SK-N-SH (cell line): Measurements from ENCODE around the gene ELMO1. TPM values are rescaled to one million over a fixed set of nuclear protein-coding genes. Genes with fewer than 3 reads are reported as not detected.

Experiments
- CTCF ChIA-PET: fragments of 300-600, 350-600 bp; formaldehyde crosslinking; extraction: SDS; loops from one replicate; lab custom pipeline; 2021; lab: Yijun Ruan, JAX
- POLR2A ChIA-PET: fragments of 350-600 bp; sonication (Branson Sonifier 250); formaldehyde crosslinking; extraction: SDS; loops from one replicate; lab custom pipeline; 2020; ENCODE audit warnings: antibody characterized with exemption, inconsistent platforms; lab: Yijun Ruan, JAX
- DNase-seq: peaks from one replicate; pipeline ENCODE4 v3.0.0; 2012
- H2AFZ ChIP-seq: fragments of 200-600 bp; sonication (generic); 2 replicates; pipeline ENCODE4 v1.8.1; 2016; ENCODE audit warnings: antibody characterized with exemption, mild to moderate bottlenecking, low read depth
- H3F3A ChIP-seq: fragments of 200-600 bp; sonication (generic); replicated peaks from 2 replicates; pipeline ENCODE3; 2016; ENCODE audit warnings: antibody characterized with exemption, mild to moderate bottlenecking; ENCODE audit not compliant: insufficient read depth
- H3K27ac ChIP-seq, 2 experiments: fragments of 200-500 bp in 1 of 2; fragments of 200-600 bp in 1 of 2; sonication (Bioruptor generic) in 1 of 2; sonication (generic), shearing (Covaris generic) in 1 of 2; 2 replicates each; pipeline versions ENCODE4 v1.5.1 to v1.6.1; 2014 to 2016; ENCODE audit warnings: low read depth in 2 of 2, inconsistent platforms in 1 of 2, low read length in 1 of 2, mild to moderate bottlenecking in 1 of 2, mixed read lengths in 1 of 2
- H3K27me3 ChIP-seq: fragments of 200-600 bp; sonication (generic), shearing (Covaris generic); 2 replicates; pipeline ENCODE4 v1.6.1; 2016; ENCODE audit warnings: mixed run types; ENCODE audit not compliant: insufficient read depth
- H3K36me3 ChIP-seq, 2 experiments: fragments of 200-500 bp in 1 of 2; fragments of 200-600 bp in 1 of 2; sonication (Bioruptor generic) in 1 of 2; sonication (generic) in 1 of 2; replicated peaks in 1 of 2; 2 replicates each; pipeline versions ENCODE3 to v1.5.1; 2014 to 2016; ENCODE audit warnings: low read length in 1 of 2, mild to moderate bottlenecking in 1 of 2; ENCODE audit not compliant: insufficient read depth in 2 of 2, control insufficient read depth in 1 of 2
- H3K4me1 ChIP-seq, 2 experiments: fragments of 200-500 bp in 1 of 2; fragments of 200-600 bp in 1 of 2; sonication (Bioruptor generic) in 1 of 2; sonication (generic), shearing (Covaris generic) in 1 of 2; 2 replicates each; pipeline versions ENCODE4 v1.5.1 to v1.6.1; 2014 to 2016; ENCODE audit warnings: low read depth in 1 of 2, low read length in 1 of 2, mixed run types in 1 of 2; ENCODE audit not compliant: insufficient read depth in 2 of 2, control insufficient read depth in 1 of 2
- H3K4me2 ChIP-seq: fragments of 200-600 bp; sonication (generic), shearing (Covaris generic); 2 replicates; pipeline ENCODE4 v1.6.1; 2017; ENCODE audit warnings: mixed run types
- H3K4me3 ChIP-seq, 2 experiments: fragments of 200-500 bp in 1 of 2; fragments of 200-600 bp in 1 of 2; sonication (Bioruptor generic) in 1 of 2; sonication (generic), shearing (Covaris generic) in 1 of 2; 2 replicates each; pipeline versions ENCODE4 v1.5.1 to v1.8.1; 2014 to 2016; ENCODE audit warnings: low read depth in 2 of 2, inconsistent platforms in 1 of 2, low read length in 1 of 2, mild to moderate bottlenecking in 1 of 2, mixed read lengths in 1 of 2, moderate library complexity in 1 of 2
- H3K79me2 ChIP-seq: fragments of 200-600 bp; sonication (generic); 2 replicates; pipeline ENCODE4 v1.8.1; 2017; ENCODE audit warnings: mild to moderate bottlenecking; ENCODE audit not compliant: insufficient read depth
- H3K9ac ChIP-seq: fragments of 200-600 bp; sonication (generic); 2 replicates; pipeline ENCODE4 v1.6.1; 2017; ENCODE audit warnings: mixed run types
- H3K9me2 ChIP-seq: fragments of 200-600 bp; sonication (generic); 2 replicates; pipeline ENCODE4 v1.6.1; 2017; ENCODE audit warnings: mixed run types
- H3K9me3 ChIP-seq: fragments of 200-600 bp; sonication (generic); 2 replicates; pipeline ENCODE4 v1.6.1; 2017; ENCODE audit warnings: mixed run types, mild to moderate bottlenecking, moderate library complexity
- H4K20me1 ChIP-seq: fragments of 200-600 bp; sonication (generic); 2 replicates; pipeline ENCODE4 v1.6.1; 2017; ENCODE audit warnings: mild to moderate bottlenecking, mixed run types; ENCODE audit not compliant: insufficient read depth
- CHD2 ChIP-seq: fragments of 150-350 bp; IDR thresholded peaks from 2 replicates; pipeline ENCODE4 v1.6.1; 2018; ENCODE audit warnings: low read length; ENCODE audit not compliant: partially characterized antibody
- ELF1 ChIP-seq: IDR thresholded peaks from 2 replicates; pipeline ENCODE4 v1.4.0; 2012
- FOXJ3 ChIP-seq: sonication (generic); formaldehyde crosslinking; IDR thresholded peaks from 2 replicates; pipeline ENCODE4 v1.5.1; 2020; ENCODE audit warnings: mild to moderate bottlenecking, missing genetic modification reagents
- FOXM1 ChIP-seq: IDR thresholded peaks from 2 replicates; pipeline ENCODE4 v1.4.0; 2012; ENCODE audit warnings: low read depth, mild to moderate bottlenecking
- GABPA ChIP-seq: IDR thresholded peaks from 2 replicates; pipeline ENCODE4 v1.4.0; 2012; ENCODE audit warnings: low read depth, mild to moderate bottlenecking
- GATA2 ChIP-seq: sonication (generic); formaldehyde crosslinking; IDR thresholded peaks from 2 replicates; pipeline ENCODE4 v1.5.0; 2020; ENCODE audit warnings: mild to moderate bottlenecking, missing genetic modification reagents
- JUND ChIP-seq: IDR thresholded peaks from 2 replicates; pipeline ENCODE4 v1.4.0; 2012
- MXI1 ChIP-seq: IDR thresholded peaks from 2 replicates; pipeline ENCODE4 v1.6.1; 2012; ENCODE audit warnings: mild to moderate bottlenecking, low read depth, low read length, improper control_type of control experiment
- NFIC ChIP-seq: IDR thresholded peaks from 2 replicates; pipeline ENCODE4 v1.4.0; 2012; ENCODE audit warnings: borderline replicate concordance
- NRF1 ChIP-seq: IDR thresholded peaks from 2 replicates; pipeline ENCODE4 v1.6.1; 2012; ENCODE audit warnings: low read depth, mild to moderate bottlenecking, low read length
- POLR2AphosphoS5 ChIP-seq: IDR thresholded peaks from 2 replicates; pipeline ENCODE4 v1.6.1; 2012; ENCODE audit warnings: low read depth, low read length
- RAD21 ChIP-seq: IDR thresholded peaks from 2 replicates; pipeline ENCODE4 v1.6.1; 2012; ENCODE audit warnings: mild to moderate bottlenecking, low read length
- TAF1 ChIP-seq: IDR thresholded peaks from 2 replicates; pipeline ENCODE4 v1.6.1; 2012; ENCODE audit warnings: low read depth, mild to moderate bottlenecking, low read length, moderate library complexity, borderline replicate concordance
- TCF12 ChIP-seq: IDR thresholded peaks from 2 replicates; pipeline ENCODE4 v1.4.0; 2012
- TEAD4 ChIP-seq: IDR thresholded peaks from 2 replicates; pipeline ENCODE4 v1.4.0; 2012; ENCODE audit warnings: mild to moderate bottlenecking, borderline replicate concordance; ENCODE audit not compliant: insufficient read depth
- WGBS: methylation state at CpG from one replicate; pipeline ENCODE4 v1.1.6; 2017; ENCODE audit warnings: low lambda C conversion rate; 5-methylcytosine and 5-hydroxymethylcytosine counted together
- polyA plus RNA-seq, 3 experiments: library from polyadenylated mRNA; depleted of rRNA; stranded (reverse); fragments of >200 nt; gene quantifications; 2 replicates each; pipeline ENCODE4 v1.2.3, GENCODE V29; 2012
- TF ChIP-seq, protein P1 (sequence below): IDR thresholded peaks from 2 replicates; pipeline ENCODE4 v1.4.0; 2012; ENCODE audit warnings: low read depth
- TF ChIP-seq, protein P2 (sequence below): IDR thresholded peaks from 2 replicates; pipeline ENCODE4; 2012
- TF ChIP-seq, protein P3 (sequence below): IDR thresholded peaks from 2 replicates; pipeline ENCODE4 v1.4.0; 2012; ENCODE audit warnings: low read depth, borderline replicate concordance
- TF ChIP-seq, protein P4 (sequence below): fragments of 150-350 bp; IDR thresholded peaks from 2 replicates; pipeline ENCODE4 v1.6.1; 2017; ENCODE audit warnings: antibody characterized with exemption, low read length, low read depth, borderline replicate concordance
- TF ChIP-seq, protein P5 (sequence below): fragments of 200-600 bp; sonication (generic); IDR thresholded peaks from 2 replicates; pipeline ENCODE4 v1.6.1; 2017; ENCODE audit warnings: antibody characterized with exemption, mild to moderate bottlenecking, moderate library complexity

Gene ELMO1
- polyA plus RNA-seq, 1 of the 3 experiments (the other 2 are of a cell fraction), result 0.64 TPM

DNA sequence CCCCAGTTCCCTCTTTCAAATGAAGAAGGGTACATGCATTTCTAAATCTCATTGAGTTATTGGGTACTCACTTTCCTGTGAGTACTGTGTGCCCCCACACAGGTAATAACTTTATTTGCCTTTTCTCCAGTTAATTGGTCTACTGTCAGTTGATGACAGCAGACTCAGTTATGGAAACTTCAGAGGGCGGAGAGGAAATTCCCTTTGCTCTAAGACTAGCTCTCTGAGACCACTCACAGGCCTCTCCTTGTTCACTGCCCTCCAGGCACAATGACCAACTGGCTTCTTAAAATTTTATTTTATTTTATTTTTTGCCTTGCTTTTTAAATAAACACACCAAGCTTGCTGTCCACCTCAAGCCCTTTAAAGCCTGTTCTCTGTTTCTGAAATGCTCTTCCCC lies 488.6 kb downstream of the ELMO1 start:
- Histone ChIP-seq H3K9ac (no peak overlapping the region), H3K4me2 (no peak overlapping the region), H3K79me2 (no peaks in the 10 kb centered on the region), H3K4me3 (no peak overlapping the region), H3K9me3 (no peaks in the 10 kb centered on the region), H3K4me1 (peaks cover 0 to 11% of the 10 kb centered on the region in 2 experiments; a peak in 2 of 4 replicates), H3F3A (no peaks in the 10 kb centered on the region), H3K9me2 (no peaks in the 10 kb centered on the region), H2AFZ (no peak overlapping the region), H3K27me3 (no peaks in the 10 kb centered on the region), H3K27ac (no peak overlapping the region), H3K36me3 (no peaks in the 10 kb centered on the region), H4K20me1 (no peaks in the 10 kb centered on the region)
- ChIA-PET CTCF (interaction anchor here (1.6 to 7.1 kb wide), 4 partner anchors 9 to 472 kb away, joined by 4 to 38 read pairs (median 6); no protein-coding TSS in a partner anchor), POLR2A (no interaction called here)
- no peak for DNase-seq
- TF ChIP-seq GABPA (no peak), RAD21 (no peak), ELF1 (no peak), TCF12 (no peak), TAF1 (no peak), FOXJ3 (CRISPR knock-in tag) (no peak), JUND (no peak), TEAD4 (no peak), MXI1 (no peak), GATA2 (no peak), POLR2AphosphoS5 (no peak), NRF1 (no peak), NFIC (no peak), CHD2 (no peak)
- TF ChIP-seq, protein P1, sequence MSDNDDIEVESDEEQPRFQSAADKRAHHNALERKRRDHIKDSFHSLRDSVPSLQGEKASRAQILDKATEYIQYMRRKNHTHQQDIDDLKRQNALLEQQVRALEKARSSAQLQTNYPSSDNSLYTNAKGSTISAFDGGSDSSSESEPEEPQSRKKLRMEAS, result no peak
- TF ChIP-seq, protein P2, sequence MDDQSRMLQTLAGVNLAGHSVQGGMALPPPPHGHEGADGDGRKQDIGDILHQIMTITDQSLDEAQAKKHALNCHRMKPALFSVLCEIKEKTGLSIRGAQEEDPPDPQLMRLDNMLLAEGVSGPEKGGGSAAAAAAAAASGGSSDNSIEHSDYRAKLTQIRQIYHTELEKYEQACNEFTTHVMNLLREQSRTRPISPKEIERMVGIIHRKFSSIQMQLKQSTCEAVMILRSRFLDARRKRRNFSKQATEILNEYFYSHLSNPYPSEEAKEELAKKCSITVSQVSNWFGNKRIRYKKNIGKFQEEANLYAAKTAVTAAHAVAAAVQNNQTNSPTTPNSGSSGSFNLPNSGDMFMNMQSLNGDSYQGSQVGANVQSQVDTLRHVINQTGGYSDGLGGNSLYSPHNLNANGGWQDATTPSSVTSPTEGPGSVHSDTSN, result no peak
- TF ChIP-seq, protein P3, sequence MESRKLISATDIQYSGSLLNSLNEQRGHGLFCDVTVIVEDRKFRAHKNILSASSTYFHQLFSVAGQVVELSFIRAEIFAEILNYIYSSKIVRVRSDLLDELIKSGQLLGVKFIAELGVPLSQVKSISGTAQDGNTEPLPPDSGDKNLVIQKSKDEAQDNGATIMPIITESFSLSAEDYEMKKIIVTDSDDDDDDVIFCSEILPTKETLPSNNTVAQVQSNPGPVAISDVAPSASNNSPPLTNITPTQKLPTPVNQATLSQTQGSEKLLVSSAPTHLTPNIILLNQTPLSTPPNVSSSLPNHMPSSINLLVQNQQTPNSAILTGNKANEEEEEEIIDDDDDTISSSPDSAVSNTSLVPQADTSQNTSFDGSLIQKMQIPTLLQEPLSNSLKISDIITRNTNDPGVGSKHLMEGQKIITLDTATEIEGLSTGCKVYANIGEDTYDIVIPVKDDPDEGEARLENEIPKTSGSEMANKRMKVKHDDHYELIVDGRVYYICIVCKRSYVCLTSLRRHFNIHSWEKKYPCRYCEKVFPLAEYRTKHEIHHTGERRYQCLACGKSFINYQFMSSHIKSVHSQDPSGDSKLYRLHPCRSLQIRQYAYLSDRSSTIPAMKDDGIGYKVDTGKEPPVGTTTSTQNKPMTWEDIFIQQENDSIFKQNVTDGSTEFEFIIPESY, result no peak
- 24% methylated on average over 1 of the region's 1 CpG for WGBS

DNA sequence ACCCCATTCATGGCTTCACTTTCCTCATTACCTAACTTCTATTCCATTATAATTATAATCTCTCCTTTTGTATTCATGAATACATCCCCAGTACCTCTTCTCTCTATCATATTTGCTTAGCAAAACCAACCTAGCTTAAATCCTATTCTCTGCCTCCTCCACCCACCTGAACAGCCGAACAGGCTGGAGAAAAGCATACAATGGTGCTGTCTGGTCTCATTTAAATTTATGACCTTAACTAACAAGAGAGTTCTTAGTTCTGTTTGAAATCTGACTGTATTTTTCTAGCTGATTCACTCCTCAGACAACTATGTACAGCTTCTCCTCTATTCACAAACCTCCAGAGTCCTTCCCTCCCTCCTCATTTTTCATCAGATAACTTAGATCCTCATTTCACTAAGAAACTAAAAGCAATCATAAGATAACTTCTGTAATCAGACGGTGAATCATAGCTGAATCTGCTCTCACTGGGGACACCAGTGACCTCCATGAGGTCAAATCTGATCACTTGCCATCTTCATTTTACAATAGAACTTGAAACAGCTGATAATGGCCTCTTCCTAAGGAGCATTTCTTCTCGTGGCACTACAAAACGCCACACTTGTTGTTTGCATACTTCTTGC lies 490.4 kb downstream of the ELMO1 start:
- no peak for TF ChIP-seq TCF12
- TF ChIP-seq, protein P4, sequence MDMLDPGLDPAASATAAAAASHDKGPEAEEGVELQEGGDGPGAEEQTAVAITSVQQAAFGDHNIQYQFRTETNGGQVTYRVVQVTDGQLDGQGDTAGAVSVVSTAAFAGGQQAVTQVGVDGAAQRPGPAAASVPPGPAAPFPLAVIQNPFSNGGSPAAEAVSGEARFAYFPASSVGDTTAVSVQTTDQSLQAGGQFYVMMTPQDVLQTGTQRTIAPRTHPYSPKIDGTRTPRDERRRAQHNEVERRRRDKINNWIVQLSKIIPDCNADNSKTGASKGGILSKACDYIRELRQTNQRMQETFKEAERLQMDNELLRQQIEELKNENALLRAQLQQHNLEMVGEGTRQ, result no peak
- no peak for TF ChIP-seq TAF1
- TF ChIP-seq FOXJ3 (CRISPR knock-in tag), result no peak
- no peak for TF ChIP-seq FOXM1
- TF ChIP-seq, protein P5, sequence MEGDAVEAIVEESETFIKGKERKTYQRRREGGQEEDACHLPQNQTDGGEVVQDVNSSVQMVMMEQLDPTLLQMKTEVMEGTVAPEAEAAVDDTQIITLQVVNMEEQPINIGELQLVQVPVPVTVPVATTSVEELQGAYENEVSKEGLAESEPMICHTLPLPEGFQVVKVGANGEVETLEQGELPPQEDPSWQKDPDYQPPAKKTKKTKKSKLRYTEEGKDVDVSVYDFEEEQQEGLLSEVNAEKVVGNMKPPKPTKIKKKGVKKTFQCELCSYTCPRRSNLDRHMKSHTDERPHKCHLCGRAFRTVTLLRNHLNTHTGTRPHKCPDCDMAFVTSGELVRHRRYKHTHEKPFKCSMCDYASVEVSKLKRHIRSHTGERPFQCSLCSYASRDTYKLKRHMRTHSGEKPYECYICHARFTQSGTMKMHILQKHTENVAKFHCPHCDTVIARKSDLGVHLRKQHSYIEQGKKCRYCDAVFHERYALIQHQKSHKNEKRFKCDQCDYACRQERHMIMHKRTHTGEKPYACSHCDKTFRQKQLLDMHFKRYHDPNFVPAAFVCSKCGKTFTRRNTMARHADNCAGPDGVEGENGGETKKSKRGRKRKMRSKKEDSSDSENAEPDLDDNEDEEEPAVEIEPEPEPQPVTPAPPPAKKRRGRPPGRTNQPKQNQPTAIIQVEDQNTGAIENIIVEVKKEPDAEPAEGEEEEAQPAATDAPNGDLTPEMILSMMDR, result no peak
- no peak for TF ChIP-seq TEAD4
- TF ChIP-seq NFIC, result no peak
- no peak for TF ChIP-seq GATA2

More for the DNA sequence above, 490.4 kb downstream of the ELMO1 start:
- Histone ChIP-seq H4K20me1 (no peaks in the 10 kb centered on the region), H3K27ac (no peak overlapping the region), H3K9me2 (no peaks in the 10 kb centered on the region), H3K27me3 (no peaks in the 10 kb centered on the region), H3K9ac (no peak overlapping the region), H3K79me2 (no peaks in the 10 kb centered on the region), H3K4me1 (peaks cover 0 to 6% of the 10 kb centered on the region in 2 experiments; a peak in 2 of 4 replicates), H2AFZ (no peak overlapping the region), H3K4me3 (no peak overlapping the region), H3F3A (no peaks in the 10 kb centered on the region), H3K9me3 (no peaks in the 10 kb centered on the region), H3K36me3 (no peaks in the 10 kb centered on the region), H3K4me2 (no peak overlapping the region)
- 10% methylated on average over 4 of the region's 4 CpGs for WGBS
- ChIA-PET POLR2A (no interaction called here), CTCF (interaction anchor here (1.5 to 2.5 kb wide), 3 partner anchors 9 to 471 kb away, joined by 7 to 8 read pairs (median 7); no protein-coding TSS in a partner anchor)
- no peak for DNase-seq
